Colonic mucosa (tissue), 4 donors: Measurements from ENCODE around the gene CLN3. TPM values are rescaled to one million over a fixed set of nuclear protein-coding genes. Genes with fewer than 3 reads are reported as not detected.
A peak's percentile ranks its signal among the peaks of the same experiment; 100 is the strongest.

ENCODE experiments used
- DNase-seq: peaks from one replicate; pipeline ENCODE4 v3.0.0-alpha.2; 2020
- H3K27ac ChIP-seq: fragments of 200-600 bp; one replicate; pipeline ENCODE4 v1.8.0; 2021
- H3K27me3 ChIP-seq: fragments of 200-600 bp; one replicate; pipeline ENCODE4 v1.8.0; 2021
- H3K36me3 ChIP-seq: fragments of 200-600 bp; one replicate; pipeline ENCODE4 v1.8.0; 2021
- H3K4me1 ChIP-seq: fragments of 200-600 bp; one replicate; pipeline ENCODE4 v1.8.0; 2021; ENCODE audit warnings: mild to moderate bottlenecking
- H3K4me3 ChIP-seq: fragments of 200-600 bp; one replicate; pipeline ENCODE4 v1.8.0; 2021
- H3K9ac ChIP-seq, 2 donors: one replicate each; pipeline ENCODE4 v1.7.0; 2013; ENCODE audit warnings: control low read depth in 2 of 2, low read depth in 2 of 2, low read length in 2 of 2
- H3K9me3 ChIP-seq: fragments of 200-600 bp; one replicate; pipeline ENCODE4 v1.8.0; 2021
- intact Hi-C: fragments of 100-400 bp; cut with DNase I; formaldehyde crosslinking; loops from one replicate; pipeline ENCODE4 v1.14.1; 2022
- total RNA-seq, 2 donors: library from RNA; stranded (reverse); fragmentation: NEBNext Ultra II Directional in 1 of 2; extraction: Animal tissue kit (Norgen Biotek cat#: 25700) in 1 of 2; gene quantifications; one replicate each; pipeline ENCODE4 v1.2.1, GENCODE V29; 2021
- TF ChIP-seq, protein P1 (sequence below): fragments of 200-600 bp; IDR thresholded peaks from one replicate; pipeline ENCODE4 v1.8.0; 2022; ENCODE audit warnings: antibody characterized with exemption, mild to moderate bottlenecking
- donor health status: healthy.
- donor health status: DM: no; HTN: no; CAD: no.
- donor health status: DM: no; HTN: no; CAD: no.

CLN3 gene
- total RNA-seq, 2 donors from 2014 or later = 101 to 123 TPM

- Histone ChIP-seq H3K27ac (no peak overlapping the region), H3K4me3 (no peak overlapping the region), H3K9me3 (no peaks in the 10 kb centered on the region), H3K9ac (no peak overlapping the region), H3K27me3 (no peaks in the 10 kb centered on the region), H3K36me3 (no peaks in the 10 kb centered on the region), H3K4me1 (peaks cover 13% of the 10 kb centered on the region)
- TF ChIP-seq, protein P1, sequence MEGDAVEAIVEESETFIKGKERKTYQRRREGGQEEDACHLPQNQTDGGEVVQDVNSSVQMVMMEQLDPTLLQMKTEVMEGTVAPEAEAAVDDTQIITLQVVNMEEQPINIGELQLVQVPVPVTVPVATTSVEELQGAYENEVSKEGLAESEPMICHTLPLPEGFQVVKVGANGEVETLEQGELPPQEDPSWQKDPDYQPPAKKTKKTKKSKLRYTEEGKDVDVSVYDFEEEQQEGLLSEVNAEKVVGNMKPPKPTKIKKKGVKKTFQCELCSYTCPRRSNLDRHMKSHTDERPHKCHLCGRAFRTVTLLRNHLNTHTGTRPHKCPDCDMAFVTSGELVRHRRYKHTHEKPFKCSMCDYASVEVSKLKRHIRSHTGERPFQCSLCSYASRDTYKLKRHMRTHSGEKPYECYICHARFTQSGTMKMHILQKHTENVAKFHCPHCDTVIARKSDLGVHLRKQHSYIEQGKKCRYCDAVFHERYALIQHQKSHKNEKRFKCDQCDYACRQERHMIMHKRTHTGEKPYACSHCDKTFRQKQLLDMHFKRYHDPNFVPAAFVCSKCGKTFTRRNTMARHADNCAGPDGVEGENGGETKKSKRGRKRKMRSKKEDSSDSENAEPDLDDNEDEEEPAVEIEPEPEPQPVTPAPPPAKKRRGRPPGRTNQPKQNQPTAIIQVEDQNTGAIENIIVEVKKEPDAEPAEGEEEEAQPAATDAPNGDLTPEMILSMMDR = no peak
- intact Hi-C loops = no loop called here
- DNase-seq = peak; percentile 45
Observed at GRCh38 chr16:28534542-28535373, 42.9 kb upstream of the CLN3 start.

DNA sequence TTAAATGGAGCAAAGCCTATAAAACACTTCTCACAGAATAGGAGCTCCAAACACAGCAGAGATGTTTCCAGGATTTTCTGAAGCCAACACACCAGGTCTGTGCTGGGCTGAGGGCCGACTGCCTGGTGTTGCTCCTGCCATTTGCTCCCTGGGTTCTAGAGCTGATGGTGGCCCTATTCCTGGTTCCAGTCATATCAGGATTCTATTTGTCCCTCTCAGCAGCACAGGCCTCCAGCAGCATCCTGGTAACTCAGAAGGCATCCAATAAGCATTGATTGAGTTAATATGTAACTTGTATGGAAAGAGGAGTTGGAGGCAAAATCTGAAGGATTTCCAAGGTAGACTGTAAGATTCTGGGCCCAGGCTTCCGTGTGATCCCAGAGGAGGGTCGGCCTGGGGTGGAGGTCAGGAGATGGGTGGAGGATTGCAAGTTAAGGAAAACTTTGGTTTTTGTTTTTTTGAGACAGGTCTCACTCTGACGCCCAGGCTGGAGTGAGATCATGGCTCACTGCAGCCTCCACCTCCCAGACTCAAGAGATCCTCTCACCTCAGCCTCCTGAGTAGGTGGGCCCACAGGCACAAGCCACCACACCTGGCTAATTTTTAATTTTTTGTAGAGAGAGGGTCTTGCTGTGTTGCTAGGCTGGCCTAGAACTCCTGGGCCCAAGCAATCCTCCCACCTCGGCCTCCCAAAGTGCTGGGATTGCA, 41.2 kb upstream of the CLN3 start:
- H3K9ac ChIP-seq = no peak overlapping the region
- H3K36me3 ChIP-seq = no peaks in the 10 kb centered on the region
- TF ChIP-seq, protein P1 = no peak
- no peak overlapping the region for H3K4me3 ChIP-seq
- no peaks in the 10 kb centered on the region for H3K27me3 ChIP-seq
- H3K4me1 ChIP-seq = peaks cover 13% of the 10 kb centered on the region
- peak overlapping the region; percentile 54 for H3K27ac ChIP-seq
- no peak for DNase-seq
- intact Hi-C loops = no loop called here
- H3K9me3 ChIP-seq = no peaks in the 10 kb centered on the region

GRCh38 chr16:28531777-28532744, 40.2 kb upstream of the CLN3 start:
- Histone ChIP-seq H3K9ac (peak overlapping the region in 1 of 2 donors; percentile 6), H3K4me3 (no peak overlapping the region), H3K4me1 (peaks cover 13% of the 10 kb centered on the region), H3K36me3 (no peaks in the 10 kb centered on the region), H3K27ac (peak overlapping the region; percentile 54), H3K9me3 (no peaks in the 10 kb centered on the region), H3K27me3 (no peaks in the 10 kb centered on the region)
- intact Hi-C loops = no loop called here
- DNase-seq = peak; percentile 91
- TF ChIP-seq, protein P1 = no peak

DNA sequence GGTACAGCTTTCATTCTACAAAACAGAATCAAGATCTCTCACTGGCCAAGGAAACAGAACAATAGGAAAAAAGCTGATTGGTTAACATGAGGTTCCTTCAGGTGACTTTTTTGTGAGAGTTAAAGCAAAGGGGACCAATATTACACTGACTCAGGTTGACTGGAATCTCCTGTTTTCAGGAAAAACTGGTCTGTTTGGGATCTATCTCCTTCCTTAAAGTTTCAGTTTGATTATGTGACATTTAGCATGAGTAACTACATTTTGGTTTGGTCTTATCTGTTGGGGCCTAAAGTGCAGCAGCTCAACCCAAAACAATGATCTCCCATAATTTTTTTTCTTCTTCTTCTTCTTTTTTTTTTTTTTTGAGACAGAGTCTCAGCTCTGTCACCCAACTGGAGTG, 37.2 kb upstream of the CLN3 start:
- Histone ChIP-seq H3K27me3 (no peaks in the 10 kb centered on the region), H3K9me3 (no peaks in the 10 kb centered on the region), H3K4me1 (peaks cover 13% of the 10 kb centered on the region), H3K36me3 (no peaks in the 10 kb centered on the region), H3K4me3 (no peak overlapping the region), H3K9ac (no peak overlapping the region), H3K27ac (no peak overlapping the region)
- TF ChIP-seq, protein P1 = no peak
- no peak for DNase-seq
- intact Hi-C loops = no loop called here

DNA sequence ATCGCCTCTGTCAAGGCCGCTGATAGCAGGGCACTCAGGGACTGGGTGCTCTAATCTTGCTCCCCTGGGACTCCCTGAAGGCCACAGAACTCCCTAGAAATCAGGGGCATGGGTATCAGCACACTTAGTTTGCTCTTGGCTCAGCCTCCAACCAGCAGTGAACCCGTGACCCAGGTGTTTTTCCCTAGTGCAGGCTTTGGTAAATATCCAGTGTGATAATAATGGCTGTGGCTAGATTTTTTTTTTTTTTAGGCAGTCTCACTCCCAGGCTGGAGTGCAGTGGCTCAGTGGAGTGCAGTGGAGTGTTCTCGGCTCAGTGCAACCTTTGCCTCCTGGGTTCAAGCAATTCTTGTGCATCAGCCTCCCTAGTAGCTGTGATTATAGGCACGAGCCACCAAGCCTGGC, 36.6 kb upstream of the CLN3 start:
- intact Hi-C loops = no loop called here
- Histone ChIP-seq H3K9ac (no peak overlapping the region), H3K9me3 (no peaks in the 10 kb centered on the region), H3K36me3 (no peaks in the 10 kb centered on the region), H3K27ac (no peak overlapping the region), H3K27me3 (no peaks in the 10 kb centered on the region), H3K4me3 (no peak overlapping the region), H3K4me1 (peaks cover 13% of the 10 kb centered on the region)
- TF ChIP-seq, protein P1 = no peak
- no peak for DNase-seq
